Activated CD4-positive, alpha-beta T cell treated with anti-CD3 and anti-CD28 coated beads, Interleukin-2, amount 50 U/mL, for 24 hours (primary cell): ENCODE results near the gene LAP3.

Source experiments
- DNase-seq, 2 donors: peaks; one replicate each; pipeline ENCODE4 v3.0.0-alpha.2; 2020; ENCODE audit warnings: low read depth in 1 of 2, low spot score in 1 of 2

The LAP3 gene

GRCh38 chr4:17614416-17615299, 37.7 kb downstream of the LAP3 start, which contains the start of gene MED28:
TSS of gene MED28 (plus strand) at chr4:17614641. CDS start at chr4:17614655, 14 bp downstream.
- peak; percentile 89 to 96 for DNase-seq

- DNase-seq = no peak
These were observed 39.3 kb downstream of the LAP3 start for GRCh38 chr4:17616283-17616682.

- DNase-seq = no peak
These were observed 41.9 kb downstream of the LAP3 start for GRCh38 chr4:17618926-17619325.

GRCh38 chr4:17619416-17620105, 42.6 kb downstream of the LAP3 start:
- DNase-seq = no peak

DNA sequence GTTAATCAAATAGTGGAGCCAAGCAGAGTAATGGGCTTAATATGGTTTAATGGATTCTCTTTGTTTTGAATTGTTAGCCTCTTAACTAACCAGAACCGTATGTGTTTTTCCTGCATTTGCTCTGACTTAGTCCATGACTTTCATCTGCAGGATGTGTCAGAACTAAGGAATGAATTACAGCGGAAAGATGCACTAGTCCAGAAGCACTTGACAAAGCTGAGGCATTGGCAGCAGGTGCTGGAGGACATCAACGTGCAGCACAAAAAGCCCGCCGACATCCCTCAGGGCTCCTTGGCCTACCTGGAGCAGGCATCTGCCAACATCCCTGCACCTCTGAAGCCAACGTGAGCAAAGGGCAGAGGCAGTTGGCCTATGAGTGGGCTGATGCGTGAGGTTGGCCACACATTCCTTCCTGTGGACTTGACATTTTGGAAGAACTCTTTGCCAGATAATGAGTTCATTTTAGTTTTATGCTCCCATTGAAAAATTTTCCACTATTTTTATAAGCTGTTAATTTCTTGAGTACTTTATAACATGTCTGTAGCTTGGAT, 46.5 kb downstream of the LAP3 start:
- no peak for DNase-seq

DNA sequence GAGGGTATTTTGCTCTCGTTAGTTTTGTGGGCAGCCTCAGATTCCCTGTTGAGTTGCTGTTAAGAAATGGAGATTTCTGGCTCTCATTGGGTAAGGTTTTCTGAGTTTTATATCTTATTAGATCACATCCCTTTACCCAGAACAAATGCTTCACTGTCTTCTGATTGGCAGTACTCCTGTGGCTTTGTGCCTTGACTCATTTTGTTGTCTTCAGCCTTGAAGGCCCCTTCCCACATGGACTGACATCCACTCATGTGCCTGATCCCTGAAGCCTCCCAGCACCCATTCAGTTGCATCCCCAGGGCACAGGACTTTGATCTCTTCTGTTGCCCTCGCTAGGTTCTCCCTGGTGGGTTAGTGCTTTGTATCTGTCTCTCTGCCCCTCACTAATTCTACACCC, 47.8 kb downstream of the LAP3 start:
- DNase-seq = no peak

DNA sequence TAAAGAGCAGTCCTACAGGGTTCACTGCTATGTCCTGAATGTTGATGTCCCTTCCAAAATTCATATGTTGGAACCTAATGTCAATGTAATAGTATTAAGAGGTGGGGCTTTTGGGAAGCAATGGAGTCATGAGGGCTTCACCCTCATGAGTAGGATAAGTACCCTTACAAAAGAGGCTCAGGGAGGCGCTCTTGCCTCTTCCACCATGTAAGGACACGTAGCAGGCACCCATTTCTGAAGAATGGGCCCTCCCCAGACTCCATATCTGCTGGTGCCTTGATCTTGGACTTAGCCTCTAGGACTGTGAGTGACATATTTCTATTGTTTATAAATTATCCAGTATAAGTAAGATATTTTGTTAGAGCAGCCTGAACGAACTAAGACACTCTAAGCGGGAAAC, 53.2 kb downstream of the LAP3 start:
- no peak for DNase-seq

DNA sequence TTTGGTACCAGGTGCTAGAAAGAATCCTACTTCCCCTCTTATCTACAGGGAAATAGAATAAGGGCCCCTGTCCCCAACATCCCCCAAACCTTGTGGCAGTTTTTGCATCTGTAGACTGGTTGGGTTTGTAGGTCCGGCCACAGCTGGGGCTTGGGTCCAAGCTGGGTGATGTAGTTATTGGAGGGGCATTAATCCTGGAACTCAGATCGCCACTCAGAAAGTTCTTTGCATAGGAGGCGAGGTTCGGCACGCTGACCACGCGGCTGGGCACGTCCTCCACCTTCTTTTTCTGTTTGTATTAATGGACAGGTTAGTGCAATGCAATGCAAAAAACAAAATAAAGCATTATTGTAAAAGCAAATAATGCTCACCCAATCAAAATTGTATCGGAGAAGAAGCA, 56.6 kb downstream of the LAP3 start:
- DNase-seq = no peak

GRCh38 chr4:17635056-17635455, 58.1 kb downstream of the LAP3 start:
- DNase-seq = no peak

DNA sequence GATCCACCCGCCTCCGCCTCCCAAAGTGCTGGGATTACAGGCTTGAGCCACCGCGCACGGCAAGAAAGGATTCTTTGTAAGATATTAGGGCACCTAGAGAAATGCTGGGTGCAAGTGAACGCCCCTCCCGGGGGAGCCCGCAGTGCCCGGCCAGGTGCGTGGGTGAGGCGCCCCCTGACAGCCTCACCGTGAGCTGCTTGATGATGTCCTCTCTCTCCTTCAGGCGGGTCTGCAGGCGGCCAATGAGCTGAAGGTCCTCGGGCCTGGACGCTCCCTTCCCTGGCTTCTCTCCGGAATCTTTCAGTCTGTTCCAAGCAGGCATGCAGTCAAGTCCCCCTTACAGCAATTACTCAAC, 59.3 kb downstream of the LAP3 start:
- no peak for DNase-seq

DNA sequence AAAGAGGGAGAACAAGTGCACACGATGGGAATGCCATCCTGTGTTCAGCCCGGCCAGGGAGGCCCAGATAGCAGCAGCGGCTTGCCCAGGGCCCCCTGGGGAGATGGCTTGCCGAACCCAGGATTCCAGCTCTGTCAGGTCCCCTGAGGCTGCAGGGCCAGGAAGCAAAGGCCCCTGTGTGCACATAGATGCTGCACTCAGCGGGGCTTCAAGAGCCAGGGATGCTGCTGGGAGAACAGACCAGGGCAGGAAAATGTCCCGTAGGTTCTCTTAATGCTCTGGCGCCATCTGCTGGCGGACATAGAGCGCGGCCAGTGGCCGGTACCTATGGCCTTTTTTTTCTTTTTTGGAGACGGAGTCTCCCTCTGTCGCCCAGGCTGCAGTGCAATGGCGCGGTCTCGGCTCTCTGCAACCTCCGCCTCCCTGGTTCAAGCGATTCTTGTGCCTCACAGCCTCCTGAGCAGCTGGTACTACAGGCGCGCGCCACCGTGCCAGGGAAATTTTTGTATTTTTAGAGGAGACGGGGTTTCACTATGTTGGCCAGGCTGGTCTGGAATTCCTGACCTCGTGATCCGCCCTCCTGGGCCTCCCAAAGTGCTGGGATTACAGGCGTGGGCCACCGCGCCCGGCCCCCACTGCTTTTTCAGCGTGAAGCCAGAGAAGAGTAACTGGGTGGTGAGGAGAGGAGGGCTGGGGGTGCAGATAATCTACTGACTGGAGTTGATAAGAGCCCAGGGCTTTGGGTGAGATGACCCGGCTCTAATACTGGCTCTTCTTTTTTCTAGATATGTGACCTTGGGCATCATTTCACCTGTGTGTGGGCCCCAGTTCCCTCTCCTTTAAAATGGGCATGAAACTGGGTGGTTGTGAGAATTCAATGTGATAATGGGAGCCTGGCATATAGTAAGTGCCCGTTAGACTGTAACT, 60.0 kb downstream of the LAP3 start:
- peak; percentile 47 to 48 for DNase-seq

GRCh38 chr4:17639136-17639535, 62.1 kb downstream of the LAP3 start:
- no peak for DNase-seq

DNA sequence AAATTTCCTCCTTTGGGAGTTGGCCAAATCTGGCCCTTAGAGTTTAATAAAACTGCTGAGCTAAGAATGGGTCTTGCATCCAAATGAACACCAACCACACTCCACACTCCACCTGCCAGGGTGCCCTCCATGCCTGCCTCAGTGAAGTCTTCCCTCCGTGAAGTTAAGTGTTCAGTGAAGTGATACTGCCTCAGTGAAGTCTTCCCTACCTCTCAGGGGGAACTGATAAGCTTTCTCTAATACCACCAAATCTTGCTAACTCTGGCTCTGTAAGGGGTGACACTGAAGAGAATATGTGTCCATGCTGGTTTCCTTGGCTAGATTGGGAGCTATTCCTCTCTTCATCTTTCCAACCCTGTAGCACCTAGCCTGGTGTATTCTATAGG, 65.4 kb downstream of the LAP3 start:
- DNase-seq = no peak

DNA sequence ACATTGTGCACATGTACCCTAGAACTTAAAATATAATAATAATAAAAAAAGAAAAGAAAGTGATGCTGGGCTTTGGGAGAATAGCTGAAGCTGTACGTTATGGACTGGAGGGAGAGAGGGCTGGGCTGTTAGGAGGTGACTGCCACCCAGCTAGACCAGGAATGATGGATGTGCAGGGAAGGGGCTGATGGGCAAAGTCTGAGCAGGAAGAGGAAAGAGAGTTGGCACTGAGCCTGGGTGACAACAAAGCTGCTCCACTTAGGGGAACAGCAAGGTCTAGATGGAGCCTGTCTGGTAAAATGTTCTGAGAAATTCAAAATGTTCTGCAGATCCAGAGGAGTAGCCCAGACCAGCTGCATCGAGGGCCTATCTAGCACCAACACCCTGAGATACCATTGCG, 69.7 kb downstream of the LAP3 start:
- no peak for DNase-seq

DNA sequence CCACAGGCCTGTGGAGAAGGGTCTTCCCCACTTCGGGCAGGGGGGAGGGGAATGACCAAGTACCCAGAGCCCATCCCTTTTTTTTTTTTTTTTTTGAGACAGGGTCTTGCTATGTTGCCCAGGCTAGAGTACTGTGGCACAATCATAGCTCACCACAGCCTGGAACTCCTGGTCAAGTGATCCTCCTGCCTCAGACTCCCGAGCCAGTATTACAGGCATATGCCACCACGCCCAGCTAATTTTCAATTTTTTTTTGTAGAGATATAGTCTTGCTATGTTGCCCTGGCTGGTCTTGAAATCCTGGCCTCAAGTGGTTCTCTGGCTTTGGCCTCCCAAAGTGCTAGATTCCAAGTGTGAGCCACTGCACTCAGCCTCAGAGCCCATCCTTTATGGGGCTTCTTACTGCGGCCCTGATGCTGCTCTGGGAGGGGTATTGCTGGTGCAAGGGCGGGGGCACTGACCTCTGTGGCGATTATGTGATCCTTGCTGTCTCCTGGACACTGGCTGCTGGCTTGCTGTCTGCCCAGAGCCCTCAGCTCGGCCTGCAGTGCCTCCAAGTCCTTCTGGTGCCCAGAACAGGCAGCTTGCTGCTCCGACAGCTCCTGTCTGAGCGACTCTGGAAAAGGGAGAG, 70.3 kb downstream of the LAP3 start:
- no peak for DNase-seq

DNA sequence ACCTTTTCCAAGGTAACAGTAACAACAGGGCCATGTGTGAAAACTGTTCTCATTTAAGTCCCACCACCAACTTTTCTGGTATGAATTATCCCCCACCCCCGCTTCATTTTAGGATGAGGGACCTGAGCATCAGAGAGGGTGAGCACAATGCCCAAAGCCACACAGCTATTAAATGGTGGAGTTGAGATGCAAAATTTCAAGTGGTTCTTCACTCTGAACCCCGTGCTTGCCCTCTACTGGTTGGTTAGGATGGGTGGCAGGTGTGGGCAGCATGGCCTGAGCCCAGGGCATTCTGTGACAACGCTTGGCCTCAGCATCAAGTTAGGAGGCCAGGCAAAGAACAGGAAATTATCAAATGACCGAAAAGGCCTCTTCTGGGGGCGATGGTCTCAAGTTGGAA, 70.9 kb downstream of the LAP3 start:
- no peak for DNase-seq

DNA sequence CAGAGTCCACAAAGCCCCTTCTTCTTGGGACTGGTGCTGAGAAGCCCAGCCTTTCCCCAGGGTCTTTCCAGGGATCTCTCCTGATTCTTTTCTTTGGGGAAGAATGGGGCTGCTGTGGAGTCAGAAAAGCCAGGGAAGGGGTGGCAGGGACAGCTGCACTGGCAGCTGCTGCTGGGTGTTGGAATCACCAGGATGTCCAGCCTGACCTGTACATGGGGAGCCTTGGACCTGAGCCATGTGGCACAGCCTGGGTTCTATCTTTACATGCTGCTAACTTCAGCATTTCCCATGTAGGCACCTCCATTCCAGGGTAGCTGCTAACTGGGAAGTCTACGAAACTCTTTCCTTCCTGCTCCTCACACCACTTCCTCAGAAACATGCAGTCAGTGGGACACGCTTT, 73.4 kb downstream of the LAP3 start:
- no peak for DNase-seq

GRCh38 chr4:17654701-17655100, 77.7 kb downstream of the LAP3 start:
- DNase-seq = no peak

DNA sequence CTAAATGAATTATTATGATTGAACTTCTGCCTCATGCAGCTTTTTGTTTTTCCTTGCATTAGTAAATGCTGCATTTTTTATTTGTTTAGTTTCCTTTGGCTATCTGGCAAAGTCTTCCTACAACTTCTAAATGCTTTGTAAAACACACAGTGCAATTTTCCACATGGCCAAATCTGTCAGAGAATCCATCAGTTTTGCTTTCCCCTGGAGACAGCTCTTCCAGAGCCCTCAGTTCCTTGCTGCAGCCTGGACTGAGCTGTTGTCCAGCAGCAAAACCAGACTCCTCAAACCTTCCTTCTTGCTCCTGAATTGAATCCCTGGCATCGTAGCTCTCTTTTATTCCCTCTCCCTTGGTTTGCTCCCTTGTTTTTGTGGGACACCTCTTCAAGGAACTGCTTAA, 80.1 kb downstream of the LAP3 start:
- DNase-seq = no peak
